HepG2 (cell line): ENCODE measurements around the gene RASL10A. TPM values are rescaled to one million over a fixed set of nuclear protein-coding genes. Genes with fewer than 3 reads are reported as not detected.
A peak's percentile ranks its signal among the peaks of the same experiment; 100 is the strongest.

ENCODE experiments used
- BHLHE40 ChIP-seq: IDR thresholded peaks from 2 replicates; pipeline ENCODE4 v1.6.1; 2011; ENCODE audit warnings: low read length, improper control_type of control experiment
- CREB1 ChIP-seq, 2 experiments: fragments of 450-650 bp in 1 of 2; IDR thresholded peaks; 2 replicates each; pipeline ENCODE4 v1.6.1; 2016 to 2017; ENCODE audit warnings: control low read depth in 1 of 2, mild to moderate bottlenecking in 1 of 2, missing compliant biosample characterization in 1 of 2, missing genetic modification characterization in 1 of 2
- DBP ChIP-seq: sonication (generic); formaldehyde crosslinking; IDR thresholded peaks from 2 replicates; pipeline ENCODE4 v1.4.0; 2020; ENCODE audit warnings: missing genetic modification reagents; ENCODE audit errors: not compliant biosample characterization
- HMGXB3 ChIP-seq: sonication (generic); formaldehyde crosslinking; IDR thresholded peaks from 2 replicates; pipeline ENCODE4 v1.4.0; 2020; ENCODE audit warnings: missing genetic modification reagents, borderline replicate concordance
- IKZF4 ChIP-seq: sonication (generic); formaldehyde crosslinking; IDR thresholded peaks from 2 replicates; pipeline ENCODE4 v1.5.1; 2020; ENCODE audit warnings: borderline replicate concordance, mild to moderate bottlenecking, low read depth, missing genetic modification reagents; ENCODE audit errors: not compliant biosample characterization
- KLF9 ChIP-seq: IDR thresholded peaks from 2 replicates; pipeline ENCODE4 v1.6.1; 2016; ENCODE audit warnings: low read depth
- MXI1 ChIP-seq: IDR thresholded peaks from 3 replicates; pipeline ENCODE4 v1.6.1; 2012; ENCODE audit warnings: low read depth, low read length, inconsistent platforms, borderline replicate concordance
- RFXANK ChIP-seq: IDR thresholded peaks from 2 replicates; pipeline ENCODE4 v1.6.1; 2016
- TMF1 ChIP-seq: sonication (generic); formaldehyde crosslinking; IDR thresholded peaks from 2 replicates; pipeline ENCODE4 v1.8.1; 2022; ENCODE audit warnings: low read depth, missing genetic modification reagents
- ZBTB20 ChIP-seq: sonication (generic); formaldehyde crosslinking; IDR thresholded peaks from 2 replicates; pipeline ENCODE4 v1.8.1; 2023; ENCODE audit warnings: missing genetic modification reagents, low read depth, mild to moderate bottlenecking, borderline replicate concordance
- ZNF121 ChIP-seq: sonication (generic); formaldehyde crosslinking; IDR thresholded peaks from 2 replicates; pipeline ENCODE4 v1.5.0; 2020; ENCODE audit warnings: mild to moderate bottlenecking, missing genetic modification reagents
- ZNF460 ChIP-seq: sonication (generic); formaldehyde crosslinking; IDR thresholded peaks from 2 replicates; pipeline ENCODE4 v1.5.1; 2020; ENCODE audit warnings: missing genetic modification reagents, mild to moderate bottlenecking, borderline replicate concordance
- ZXDC ChIP-seq: sonication (generic); formaldehyde crosslinking; IDR thresholded peaks from 2 replicates; pipeline ENCODE4 v1.5.0; 2020; ENCODE audit warnings: mild to moderate bottlenecking, missing genetic modification reagents
- polyA plus RNA-seq, 8 experiments: library from polyadenylated mRNA; depleted of rRNA in 3 of 8; stranded (reverse) in 7 of 8; unstranded in 1 of 8; fragments of >200 nt; fragmentation: Illumina TruSeq in 4 of 8; extraction: Trizol in 4 of 8; gene quantifications; 2 replicates each; pipeline versions ENCODE4 v1.2.1 to v1.2.3, GENCODE V29; 2011 to 2016; ENCODE audit warnings: low read depth in 4 of 8, missing spikeins in 1 of 8, mixed read lengths in 1 of 8; ENCODE audit not compliant: insufficient read depth in 1 of 8
- total RNA-seq, 5 experiments: library from RNA; depleted of rRNA; stranded (reverse); fragments of >200 nt; fragmentation: Illumina TruSeq; extraction: Trizol; gene quantifications; 2 replicates each; pipeline ENCODE4 v1.2.3, GENCODE V29; 2016; ENCODE audit warnings: low read depth in 1 of 5
- TF ChIP-seq, protein P1 (sequence below): sonication (generic); formaldehyde crosslinking; IDR thresholded peaks from 2 replicates; pipeline ENCODE4 v1.4.0; 2020; ENCODE audit warnings: mild to moderate bottlenecking, missing genetic modification reagents

Gene RASL10A
- total and polyA plus RNA-seq, 2 of the 13 experiments (the other 11 are each of a cell fraction or from before 2014, with no cell fraction given), result 0.05 to 0.22 TPM

- TF ChIP-seq IKZF4 (CRISPR knock-in tag) (peak; percentile 1), ZNF121 (CRISPR knock-in tag) (peak; percentile 13; the same call in 1 of the 2 replicates), DBP (CRISPR knock-in tag) (no peak), ZXDC (peak; percentile 73; the same call in 1 of the 2 replicates), ZNF460 (no peak), RFXANK (CRISPR knock-in tag) (no peak; the same call in 1 of the 2 replicates), HMGXB3 (peak; percentile 38; the same call in 1 of the 2 replicates), MXI1 (peak; percentile 68; the same call in 2 of the 3 replicates), TMF1 (CRISPR knock-in tag) (no peak), KLF9 (CRISPR knock-in tag) (no peak), BHLHE40 (peak; percentile 98), CREB1 (IDR thresholded peaks at IDR 0.05) (peak; percentile 51; the same call in 1 of the 2 replicates), CREB1 (CRISPR knock-in tag; IDR thresholded peaks at IDR 0.05) (no peak), ZBTB20 (CRISPR knock-in tag) (peak; percentile 67)
- TF ChIP-seq, protein P1, sequence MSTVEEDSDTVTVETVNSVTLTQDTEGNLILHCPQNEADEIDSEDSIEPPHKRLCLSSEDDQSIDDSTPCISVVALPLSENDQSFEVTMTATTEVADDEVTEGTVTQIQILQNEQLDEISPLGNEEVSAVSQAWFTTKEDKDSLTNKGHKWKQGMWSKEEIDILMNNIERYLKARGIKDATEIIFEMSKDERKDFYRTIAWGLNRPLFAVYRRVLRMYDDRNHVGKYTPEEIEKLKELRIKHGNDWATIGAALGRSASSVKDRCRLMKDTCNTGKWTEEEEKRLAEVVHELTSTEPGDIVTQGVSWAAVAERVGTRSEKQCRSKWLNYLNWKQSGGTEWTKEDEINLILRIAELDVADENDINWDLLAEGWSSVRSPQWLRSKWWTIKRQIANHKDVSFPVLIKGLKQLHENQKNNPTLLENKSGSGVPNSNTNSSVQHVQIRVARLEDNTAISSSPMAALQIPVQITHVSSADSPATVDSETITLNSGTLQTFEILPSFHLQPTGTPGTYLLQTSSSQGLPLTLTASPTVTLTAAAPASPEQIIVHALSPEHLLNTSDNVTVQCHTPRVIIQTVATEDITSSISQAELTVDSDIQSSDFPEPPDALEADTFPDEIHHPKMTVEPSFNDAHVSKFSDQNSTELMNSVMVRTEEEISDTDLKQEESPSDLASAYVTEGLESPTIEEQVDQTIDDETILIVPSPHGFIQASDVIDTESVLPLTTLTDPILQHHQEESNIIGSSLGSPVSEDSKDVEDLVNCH (CRISPR knock-in tag), result no peak
Observed at GRCh38 chr22:29267858-29268510, 47.5 kb downstream of the RASL10A start, which contains the start of the genes EWSR1 and RHBDD3 (continued).
